GM13977 (cell line): ENCODE results near the gene IRF1.

ENCODE experiments used
- DNase-seq: peaks from one replicate; pipeline ENCODE4 v3.0.0; 2012; ENCODE audit warnings: low spot score
- in situ Hi-C: fragments of 300-500 bp; cut with MboI; formaldehyde crosslinking; loops from one replicate; pipeline ENCODE4 v1.12.0; 2022; ENCODE audit warnings: low sequenced_read_pairs, low pct_unique_long_range_greater_than_20kb, mixed read lengths, inconsistent platforms; ENCODE audit not compliant: unreplicated experiment
- TF ChIP-seq, protein P1 (sequence below): IDR thresholded peaks from 2 replicates; pipeline ENCODE4 v1.5.1; 2012; ENCODE audit warnings: mild to moderate bottlenecking, control low read depth; ENCODE audit not compliant: insufficient read depth; ENCODE audit errors: extremely low read depth, missing control alignments

IRF1 gene

DNA sequence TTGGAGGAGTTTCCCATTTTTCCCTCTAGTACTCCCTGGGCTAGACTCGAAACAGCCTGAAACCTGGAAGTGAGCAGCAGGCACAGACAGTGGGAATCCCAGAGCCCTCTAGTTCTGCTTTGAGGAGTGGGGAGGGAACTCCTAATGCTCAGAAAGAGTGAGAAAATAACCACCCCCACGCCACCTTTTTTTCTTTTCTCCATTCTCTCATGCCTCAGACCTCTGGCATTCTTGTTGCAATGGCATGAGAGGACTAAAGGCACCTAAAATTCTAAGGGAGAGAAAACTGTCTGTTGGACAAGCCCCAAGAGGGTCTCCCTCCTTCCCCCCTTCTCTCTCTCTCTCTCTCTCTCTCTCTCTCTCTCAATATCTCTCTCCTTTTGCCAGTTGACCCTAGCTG is 15.1 kb upstream of the IRF1 start:
- DNase-seq, result no peak
- in situ Hi-C loops, result no loop called here
- TF ChIP-seq, protein P1, sequence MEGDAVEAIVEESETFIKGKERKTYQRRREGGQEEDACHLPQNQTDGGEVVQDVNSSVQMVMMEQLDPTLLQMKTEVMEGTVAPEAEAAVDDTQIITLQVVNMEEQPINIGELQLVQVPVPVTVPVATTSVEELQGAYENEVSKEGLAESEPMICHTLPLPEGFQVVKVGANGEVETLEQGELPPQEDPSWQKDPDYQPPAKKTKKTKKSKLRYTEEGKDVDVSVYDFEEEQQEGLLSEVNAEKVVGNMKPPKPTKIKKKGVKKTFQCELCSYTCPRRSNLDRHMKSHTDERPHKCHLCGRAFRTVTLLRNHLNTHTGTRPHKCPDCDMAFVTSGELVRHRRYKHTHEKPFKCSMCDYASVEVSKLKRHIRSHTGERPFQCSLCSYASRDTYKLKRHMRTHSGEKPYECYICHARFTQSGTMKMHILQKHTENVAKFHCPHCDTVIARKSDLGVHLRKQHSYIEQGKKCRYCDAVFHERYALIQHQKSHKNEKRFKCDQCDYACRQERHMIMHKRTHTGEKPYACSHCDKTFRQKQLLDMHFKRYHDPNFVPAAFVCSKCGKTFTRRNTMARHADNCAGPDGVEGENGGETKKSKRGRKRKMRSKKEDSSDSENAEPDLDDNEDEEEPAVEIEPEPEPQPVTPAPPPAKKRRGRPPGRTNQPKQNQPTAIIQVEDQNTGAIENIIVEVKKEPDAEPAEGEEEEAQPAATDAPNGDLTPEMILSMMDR, result no peak

- in situ Hi-C loops, result no loop called here
- TF ChIP-seq, protein P1, result no peak
- no peak for DNase-seq
Observed at GRCh38 chr5:132504746-132505145, 14.2 kb upstream of the IRF1 start.

DNA sequence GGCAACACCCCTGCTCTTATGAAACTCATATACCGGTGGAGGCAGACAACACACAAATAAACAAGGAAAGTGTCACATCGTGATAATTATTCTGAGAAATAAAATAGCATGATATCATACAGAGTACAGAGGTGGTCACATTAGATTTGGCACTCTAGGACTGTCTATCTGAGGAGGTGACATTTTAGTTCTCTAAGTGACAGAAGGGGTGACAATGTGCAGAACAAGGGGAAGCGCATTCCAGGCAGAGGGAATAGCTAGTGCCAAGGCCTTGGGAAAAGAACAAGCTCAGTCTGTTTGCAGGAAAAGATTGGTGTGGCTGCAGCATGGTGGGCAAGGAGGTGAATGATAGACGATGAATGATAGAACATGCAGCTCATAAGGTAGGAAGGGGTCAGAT is 12.7 kb upstream of the IRF1 start:
- TF ChIP-seq, protein P1, result no peak
- DNase-seq, result no peak
- in situ Hi-C loops, result no loop called here

DNA sequence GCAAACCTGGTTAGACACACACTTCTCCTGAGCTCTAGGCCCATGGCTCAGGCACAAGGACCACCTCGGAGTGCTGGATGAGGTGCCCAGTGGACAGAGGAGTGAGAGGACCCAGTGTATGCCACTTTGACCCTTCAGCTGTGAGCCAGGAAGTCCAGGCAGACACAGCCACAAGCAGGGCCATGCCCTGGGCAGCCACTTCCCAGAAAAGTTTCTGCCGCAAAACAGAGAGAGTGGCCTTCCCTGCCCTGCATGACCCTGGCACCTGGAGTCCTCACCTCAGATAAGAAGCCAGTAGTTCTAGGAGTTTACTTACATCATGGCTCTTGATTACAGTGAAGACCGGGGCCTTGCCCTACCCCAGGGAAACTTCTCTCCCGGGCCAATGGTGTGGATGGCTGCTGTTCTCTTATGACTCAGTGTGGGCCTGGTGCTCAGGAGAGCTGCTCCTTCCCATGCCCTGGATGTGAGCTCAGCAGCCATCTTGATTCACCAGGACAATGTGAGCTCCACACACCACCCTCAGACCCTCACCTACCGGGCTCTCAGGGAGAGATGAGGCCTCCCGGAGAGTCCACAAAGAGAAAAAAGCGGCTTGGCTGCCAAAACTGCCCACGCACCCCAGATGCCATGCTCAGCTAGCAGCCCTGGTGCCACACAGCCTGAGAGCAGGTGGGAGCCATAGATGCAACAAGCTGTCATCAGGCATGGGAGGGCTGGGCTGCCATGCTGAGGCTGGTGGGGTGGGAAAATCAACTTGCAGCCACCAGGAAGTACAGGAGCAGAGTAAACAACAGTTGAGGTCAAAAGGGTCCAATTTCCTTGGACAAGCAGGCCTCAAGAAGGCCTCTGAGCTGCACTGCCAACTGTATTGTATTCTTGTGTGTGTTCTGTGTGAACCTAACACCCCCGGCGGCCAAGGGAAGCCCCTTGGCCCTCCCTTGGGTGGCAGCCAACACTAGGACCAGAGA is 11.7 kb upstream of the IRF1 start:
- DNase-seq, result no peak
- in situ Hi-C loops, result no loop called here
- TF ChIP-seq, protein P1, result no peak

DNA sequence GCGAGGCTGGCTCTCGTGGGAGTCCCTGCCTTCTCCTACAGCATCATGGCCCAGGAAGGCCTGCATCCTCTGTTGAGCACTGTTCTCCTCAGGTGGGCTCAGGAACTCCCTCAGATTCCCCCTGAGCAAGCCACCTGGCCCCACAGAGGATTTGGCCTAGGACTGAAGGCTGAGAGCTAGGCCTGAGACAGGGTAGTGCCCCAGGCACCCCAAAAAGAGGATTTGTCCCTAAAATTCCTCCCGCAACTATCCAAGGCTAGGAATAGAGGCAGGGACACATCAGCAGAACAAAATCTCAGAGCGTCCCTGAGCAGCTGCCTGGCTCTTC is 11.0 kb upstream of the IRF1 start:
- no peak for DNase-seq
- in situ Hi-C loops, result no loop called here
- TF ChIP-seq, protein P1, result no peak

DNA sequence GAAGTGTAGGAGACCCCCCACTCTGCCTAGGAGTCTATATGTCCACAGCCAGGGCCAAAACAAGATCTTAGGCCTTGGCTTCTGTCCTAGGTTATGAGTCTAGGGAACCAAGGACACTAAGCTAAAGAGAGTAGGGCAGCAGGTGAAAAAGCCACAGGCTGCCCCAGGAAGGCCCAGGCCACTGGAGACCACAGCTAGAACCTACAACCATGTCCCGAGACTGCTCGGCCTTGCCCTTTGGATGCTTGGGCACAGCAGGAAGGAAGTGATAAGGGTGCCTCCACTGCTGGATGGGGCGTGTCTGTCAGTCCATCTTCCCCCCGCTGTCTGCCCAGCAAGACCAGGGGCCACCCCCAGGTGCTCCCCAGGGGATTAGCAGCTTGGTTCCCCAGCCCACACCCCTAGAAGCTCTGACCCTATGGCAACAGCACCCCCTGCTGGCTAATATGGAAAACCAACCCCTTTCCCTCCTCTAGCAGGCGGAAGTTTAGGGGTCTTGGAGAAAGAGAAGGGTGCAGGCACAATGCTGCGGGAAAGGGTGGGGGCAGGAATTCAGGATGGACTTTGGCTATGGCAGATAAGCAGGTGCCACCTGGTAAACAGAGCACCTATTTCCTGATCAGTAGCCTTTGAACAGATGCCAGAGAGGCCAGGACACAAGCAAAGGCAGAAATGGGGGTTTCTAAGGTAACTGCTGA is 10.5 kb upstream of the IRF1 start:
- peak; percentile 79 for DNase-seq
- TF ChIP-seq, protein P1, result peak; percentile 82
- in situ Hi-C loops, result no loop called here
